ENCODE data around the gene HBZ.
"Not testable (repeated sequence)": the region's sequence is repeated elsewhere in the genome, so short reads cannot be mapped to it uniquely, and the experiment has no call there.

Gene HBZ

DNA sequence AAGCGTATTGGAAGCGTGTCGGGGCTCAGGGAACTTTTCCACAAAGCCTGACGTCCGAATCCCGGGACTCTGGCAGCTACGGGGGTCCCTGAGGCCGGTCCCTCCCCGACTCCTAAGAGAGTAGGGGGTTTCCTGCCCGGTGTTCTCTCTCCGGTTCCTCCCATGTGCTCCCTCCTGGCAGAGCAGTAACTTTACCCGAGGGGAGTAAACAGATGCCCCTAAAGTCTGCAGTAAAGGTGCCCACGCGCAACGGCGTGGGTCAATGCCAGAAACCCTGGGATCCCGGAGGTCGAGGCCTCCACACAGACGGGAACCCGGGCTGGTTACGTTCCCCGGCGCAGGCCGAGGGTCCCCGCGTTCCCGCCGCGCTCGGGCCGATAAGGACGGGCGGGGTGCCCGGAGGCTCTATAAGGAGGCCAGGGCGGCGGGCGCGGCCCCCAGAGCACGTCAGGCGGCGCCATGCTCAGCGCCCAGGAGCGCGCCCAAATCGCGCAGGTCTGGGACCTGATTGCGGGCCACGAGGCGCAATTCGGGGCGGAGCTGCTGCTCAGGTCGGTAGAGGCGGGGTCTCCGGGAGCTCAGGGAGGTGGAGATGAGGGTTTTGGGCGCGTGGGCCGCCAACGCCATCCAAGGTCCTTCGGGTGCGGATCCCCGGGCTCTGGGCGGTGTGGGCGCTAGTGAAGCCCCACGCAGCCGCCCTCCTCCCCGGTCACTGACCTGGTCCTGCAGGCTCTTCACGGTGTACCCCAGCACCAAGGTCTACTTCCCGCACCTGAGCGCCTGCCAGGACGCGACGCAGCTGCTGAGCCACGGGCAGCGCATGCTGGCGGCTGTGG, 13.3 kb downstream of the HBZ start, which contains the start of gene HBM:
Gene HBM, plus strand, starts transcription at position 440 of the 836 bp plus-strand sequence. Its CDS starts 20 bp downstream, at position 460.
- peak in 1 of 5 donors; percentile 10 for DNase-seq

GRCh38 chr16:166375-167121, 14.1 kb downstream of the HBZ start:
- DNase-seq = no peak

DNA sequence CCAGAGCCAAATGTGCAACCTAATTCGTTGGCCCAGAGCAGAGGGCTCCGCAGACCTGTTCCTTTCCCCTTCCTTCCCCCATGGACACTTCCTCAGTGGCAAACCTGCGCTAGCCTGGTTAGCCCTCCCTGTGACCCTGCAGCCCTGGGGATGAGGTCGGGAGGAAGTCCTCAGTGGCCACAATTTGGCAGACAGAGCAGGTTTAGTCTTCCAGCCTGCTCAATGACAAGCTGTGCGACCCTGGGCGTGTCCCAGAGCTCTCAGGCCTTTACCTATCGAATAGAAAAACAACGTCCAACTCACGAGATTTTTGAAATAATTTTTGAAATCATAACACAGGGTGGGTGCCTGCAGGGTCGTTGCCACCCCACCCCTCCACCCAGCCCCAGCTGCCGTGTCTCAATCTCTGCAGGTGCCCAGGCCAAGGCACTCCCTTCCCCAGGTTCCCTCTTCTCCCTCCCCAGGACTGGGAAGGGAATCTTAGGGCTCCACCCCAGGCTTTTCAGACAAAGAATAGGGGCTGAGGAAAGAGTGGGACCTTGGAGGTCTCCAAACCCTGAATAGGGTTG, 14.8 kb downstream of the HBZ start:
- DNase-seq = no peak

- no peak for DNase-seq
These were observed 16.0 kb downstream of the HBZ start for GRCh38 chr16:168424-168823.

DNA sequence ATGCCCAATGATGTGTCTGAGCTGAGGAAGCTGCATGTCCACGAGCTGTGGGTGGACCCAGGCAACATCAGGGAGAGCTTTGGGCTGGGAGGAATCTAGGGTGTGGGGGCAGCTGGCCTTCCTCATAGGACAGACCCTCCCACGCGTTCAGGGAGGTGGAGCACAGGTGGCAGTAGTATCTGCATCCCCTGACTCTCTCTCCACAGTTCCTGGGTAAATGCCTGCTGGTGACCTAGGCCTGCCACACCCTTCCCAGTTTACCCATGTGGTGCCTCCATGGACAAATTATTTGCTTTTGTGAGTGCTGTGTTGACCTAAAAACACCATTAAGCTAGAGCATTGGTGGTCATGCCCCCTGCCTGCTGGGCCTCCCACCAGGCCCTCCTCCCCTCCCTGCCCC, 16.6 kb downstream of the HBZ start:
- no peak for DNase-seq

GRCh38 chr16:170088-170507, 17.7 kb downstream of the HBZ start:
- not testable (repeated sequence) for DNase-seq

DNA sequence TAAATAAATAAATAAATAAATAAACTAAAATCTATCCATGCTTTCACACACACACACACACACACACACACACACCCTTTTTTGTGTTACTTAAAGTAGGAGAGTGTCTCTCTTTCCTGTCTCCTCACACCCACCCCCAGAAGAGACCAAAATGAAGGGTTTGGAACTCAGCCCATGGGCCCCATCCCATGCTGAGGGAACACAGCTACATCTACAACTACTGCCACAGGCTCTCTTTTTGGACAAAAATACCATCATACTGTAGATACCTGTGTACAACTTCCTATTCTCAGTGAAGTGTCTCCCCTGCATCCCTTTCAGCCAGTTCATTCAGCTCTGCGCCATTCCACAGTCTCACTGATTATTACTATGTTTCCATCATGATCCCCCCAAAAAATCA, 18.3 kb downstream of the HBZ start:
- DNase-seq = no peak

DNA sequence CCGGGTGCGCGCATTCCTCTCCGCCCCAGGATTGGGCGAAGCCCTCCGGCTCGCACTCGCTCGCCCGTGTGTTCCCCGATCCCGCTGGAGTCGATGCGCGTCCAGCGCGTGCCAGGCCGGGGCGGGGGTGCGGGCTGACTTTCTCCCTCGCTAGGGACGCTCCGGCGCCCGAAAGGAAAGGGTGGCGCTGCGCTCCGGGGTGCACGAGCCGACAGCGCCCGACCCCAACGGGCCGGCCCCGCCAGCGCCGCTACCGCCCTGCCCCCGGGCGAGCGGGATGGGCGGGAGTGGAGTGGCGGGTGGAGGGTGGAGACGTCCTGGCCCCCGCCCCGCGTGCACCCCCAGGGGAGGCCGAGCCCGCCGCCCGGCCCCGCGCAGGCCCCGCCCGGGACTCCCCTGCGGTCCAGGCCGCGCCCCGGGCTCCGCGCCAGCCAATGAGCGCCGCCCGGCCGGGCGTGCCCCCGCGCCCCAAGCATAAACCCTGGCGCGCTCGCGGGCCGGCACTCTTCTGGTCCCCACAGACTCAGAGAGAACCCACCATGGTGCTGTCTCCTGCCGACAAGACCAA, 20.0 kb downstream of the HBZ start, which contains the start of gene HBA2:
Gene HBA2, plus strand, starts transcription at position 503 of the 568 bp plus-strand sequence. Its CDS starts 37 bp downstream, at position 540.
- DNase-seq = not testable (repeated sequence)

GRCh38 chr16:173211-173854, 20.9 kb downstream of the HBZ start:
- DNase-seq = not testable (repeated sequence)

DNA sequence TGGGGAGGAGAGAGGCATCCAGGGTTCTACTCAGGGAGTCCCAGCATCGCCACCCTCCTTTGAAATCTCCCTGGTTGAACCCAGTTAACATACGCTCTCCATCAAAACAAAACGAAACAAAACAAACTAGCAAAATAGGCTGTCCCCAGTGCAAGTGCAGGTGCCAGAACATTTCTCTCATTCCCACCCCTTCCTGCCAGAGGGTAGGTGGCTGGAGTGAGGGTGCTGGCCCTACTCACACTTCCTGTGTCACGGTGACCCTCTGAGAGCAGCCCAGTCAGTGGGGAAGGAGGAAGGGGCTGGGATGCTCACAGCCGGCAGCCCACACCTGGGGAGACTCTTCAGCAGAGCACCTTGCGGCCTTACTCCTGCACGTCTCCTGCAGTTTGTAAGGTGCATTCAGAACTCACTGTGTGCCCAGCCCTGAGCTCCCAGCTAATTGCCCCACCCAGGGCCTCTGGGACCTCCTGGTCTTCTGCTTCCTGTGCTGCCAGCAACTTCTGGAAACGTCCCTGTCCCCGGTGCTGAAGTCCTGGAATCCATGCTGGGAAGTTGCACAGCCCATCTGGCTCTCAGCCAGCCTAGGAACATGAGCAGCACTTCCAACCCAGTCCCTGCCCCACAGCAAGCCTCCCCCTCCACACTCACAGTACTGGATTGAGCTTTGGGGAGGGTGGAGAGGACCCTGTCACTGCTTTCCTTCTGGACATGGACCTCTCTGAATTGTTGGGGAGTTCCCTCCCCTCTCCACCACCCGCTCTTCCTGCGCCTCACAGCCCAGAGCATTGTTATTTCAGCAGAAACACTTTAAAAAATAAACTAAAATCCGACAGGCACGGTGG, 21.7 kb downstream of the HBZ start:
- DNase-seq = not testable (repeated sequence)

GRCh38 chr16:175011-175949, 22.8 kb downstream of the HBZ start:
- DNase-seq = no peak

DNA sequence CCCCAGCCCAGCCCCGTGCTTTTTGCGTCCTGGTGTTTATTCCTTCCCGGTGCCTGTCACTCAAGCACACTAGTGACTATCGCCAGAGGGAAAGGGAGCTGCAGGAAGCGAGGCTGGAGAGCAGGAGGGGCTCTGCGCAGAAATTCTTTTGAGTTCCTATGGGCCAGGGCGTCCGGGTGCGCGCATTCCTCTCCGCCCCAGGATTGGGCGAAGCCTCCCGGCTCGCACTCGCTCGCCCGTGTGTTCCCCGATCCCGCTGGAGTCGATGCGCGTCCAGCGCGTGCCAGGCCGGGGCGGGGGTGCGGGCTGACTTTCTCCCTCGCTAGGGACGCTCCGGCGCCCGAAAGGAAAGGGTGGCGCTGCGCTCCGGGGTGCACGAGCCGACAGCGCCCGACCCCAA, 23.6 kb downstream of the HBZ start:
- not testable (repeated sequence) for DNase-seq

GRCh38 chr16:176477-177382, 24.3 kb downstream of the HBZ start, which contains the start of gene HBA1:
TSS of gene HBA1 (plus strand) at chr16:176680. CDS start at chr16:176717, 37 bp downstream.
- not testable (repeated sequence) for DNase-seq

DNA sequence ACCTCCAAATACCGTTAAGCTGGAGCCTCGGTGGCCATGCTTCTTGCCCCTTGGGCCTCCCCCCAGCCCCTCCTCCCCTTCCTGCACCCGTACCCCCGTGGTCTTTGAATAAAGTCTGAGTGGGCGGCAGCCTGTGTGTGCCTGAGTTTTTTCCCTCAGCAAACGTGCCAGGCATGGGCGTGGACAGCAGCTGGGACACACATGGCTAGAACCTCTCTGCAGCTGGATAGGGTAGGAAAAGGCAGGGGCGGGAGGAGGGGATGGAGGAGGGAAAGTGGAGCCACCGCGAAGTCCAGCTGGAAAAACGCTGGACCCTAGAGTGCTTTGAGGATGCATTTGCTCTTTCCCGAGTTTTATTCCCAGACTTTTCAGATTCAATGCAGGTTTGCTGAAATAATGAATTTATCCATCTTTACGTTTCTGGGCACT, 25.0 kb downstream of the HBZ start:
- no peak for DNase-seq

DNA sequence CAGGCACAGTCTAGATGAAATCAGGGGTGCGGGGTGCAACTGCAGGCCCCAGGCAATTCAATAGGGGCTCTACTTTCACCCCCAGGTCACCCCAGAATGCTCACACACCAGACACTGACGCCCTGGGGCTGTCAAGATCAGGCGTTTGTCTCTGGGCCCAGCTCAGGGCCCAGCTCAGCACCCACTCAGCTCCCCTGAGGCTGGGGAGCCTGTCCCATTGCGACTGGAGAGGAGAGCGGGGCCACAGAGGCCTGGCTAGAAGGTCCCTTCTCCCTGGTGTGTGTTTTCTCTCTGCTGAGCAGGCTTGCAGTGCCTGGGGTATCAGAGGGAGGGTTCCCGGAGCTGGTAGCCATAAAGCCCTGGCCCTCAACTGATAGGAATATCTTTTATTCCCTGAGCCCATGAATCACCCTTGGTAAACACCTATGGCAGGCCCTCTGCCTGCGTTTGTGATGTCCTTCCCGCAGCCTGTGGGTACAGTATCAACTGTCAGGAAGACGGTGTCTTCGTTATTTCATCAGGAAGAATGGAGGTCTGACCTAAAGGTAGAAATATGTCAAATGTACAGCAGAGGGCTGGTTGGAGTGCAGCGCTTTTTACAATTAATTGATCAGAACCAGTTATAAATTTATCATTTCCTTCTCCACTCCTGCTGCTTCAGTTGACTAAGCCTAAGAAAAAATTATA, 25.7 kb downstream of the HBZ start:
- no peak for DNase-seq

- no peak for DNase-seq
These were observed 26.2 kb downstream of the HBZ start for GRCh38 chr16:178668-179015.

DNA sequence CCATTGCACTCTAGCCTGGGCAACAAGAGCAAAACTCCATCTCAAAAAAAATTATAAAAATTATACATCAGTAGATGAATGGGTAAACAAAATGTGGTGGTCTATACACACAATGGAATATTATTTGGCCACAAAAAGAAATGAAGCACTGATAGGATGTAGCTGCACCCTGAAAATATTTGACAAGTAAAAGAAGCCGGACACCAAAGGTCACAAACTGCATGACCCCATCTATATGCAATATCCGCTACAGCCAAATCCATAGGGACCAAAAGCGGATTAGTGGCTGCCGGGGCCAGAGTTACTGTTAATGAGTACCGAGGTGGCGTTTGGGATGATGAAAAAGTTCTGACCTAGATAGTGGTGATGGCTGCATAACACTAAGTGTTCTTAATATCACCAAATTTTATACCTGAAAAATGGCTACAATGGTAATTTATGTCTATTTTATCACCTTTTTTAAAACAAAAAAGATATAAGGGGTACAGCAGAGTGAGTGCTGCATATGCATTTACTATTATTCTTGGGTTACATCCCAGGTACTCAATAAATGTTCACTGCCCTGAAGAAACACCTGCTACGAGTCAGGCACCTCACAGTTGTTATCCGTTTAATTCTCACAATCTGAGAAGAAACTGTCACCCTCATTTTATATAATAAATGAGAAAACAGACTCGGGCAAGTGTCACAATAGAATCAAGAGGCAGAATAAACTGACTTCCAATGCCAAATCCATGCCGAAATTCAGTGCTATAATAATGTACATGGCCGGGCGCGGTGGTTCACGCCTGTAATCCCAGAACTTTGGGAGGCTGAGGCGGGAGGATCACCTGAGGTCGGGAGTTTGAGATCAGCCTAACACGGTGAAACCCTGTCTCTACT, 27.0 kb downstream of the HBZ start:
- DNase-seq = no peak
